Calu3 (cell line): ENCODE data around the gene IKBKG. TPM values are rescaled to one million over a fixed set of nuclear protein-coding genes. Genes with fewer than 3 reads are reported as not detected.
"Not testable (repeated sequence)": the region's sequence is repeated elsewhere in the genome, so short reads cannot be mapped to it uniquely, and the experiment has no call there.

ENCODE experiments used
- BruUV-seq: library from RNA; stranded (reverse); fragments of 400-500 nt; replicated peaks from 2 replicates; lab custom pipeline; 2021; lab: Mats Ljungman, UMichigan
- CTCF ChIA-PET: fragments of 300-600 bp; sonication (Branson Sonifier 250); formaldehyde crosslinking; loops from one replicate; lab custom pipeline; 2022; ENCODE audit warnings: antibody characterized with exemption; lab: Charles Lee
- DNase-seq: peaks from one replicate; pipeline ENCODE4 v3.0.0; 2022
- H3K27ac Mint-ChIP-seq: one replicate; pipeline ENCODE4 v1.8.0; 2022; ENCODE audit warnings: mixed read lengths; ENCODE audit not compliant: unreplicated experiment
- H3K27me3 Mint-ChIP-seq: one replicate; pipeline ENCODE4 v1.8.0; 2022; ENCODE audit warnings: mixed read lengths; ENCODE audit not compliant: unreplicated experiment
- H3K36me3 Mint-ChIP-seq: one replicate; pipeline ENCODE4 v1.8.0; 2022; ENCODE audit warnings: mild to moderate bottlenecking, moderate library complexity, mixed read lengths; ENCODE audit not compliant: insufficient read depth, unreplicated experiment
- H3K4me1 Mint-ChIP-seq: one replicate; pipeline ENCODE4 v1.8.0; 2022; ENCODE audit warnings: mild to moderate bottlenecking, low read depth, mixed read lengths; ENCODE audit not compliant: unreplicated experiment
- H3K4me3 Mint-ChIP-seq: one replicate; pipeline ENCODE4 v1.8.0; 2022; ENCODE audit warnings: mild to moderate bottlenecking, low read depth, moderate library complexity, mixed read lengths; ENCODE audit not compliant: unreplicated experiment
- H3K9me3 Mint-ChIP-seq: one replicate; pipeline ENCODE4 v1.8.0; 2022; ENCODE audit warnings: low read depth, mixed read lengths; ENCODE audit not compliant: unreplicated experiment
- intact Hi-C: fragments of 100-400 bp; cut with micrococcal nuclease; formaldehyde crosslinking; loops from one replicate; pipeline ENCODE4 v1.10.0; 2022; ENCODE audit not compliant: unreplicated experiment
- total RNA-seq: library from RNA; stranded (reverse); gene quantifications from 2 replicates; pipeline ENCODE4 v1.2.3, GENCODE V29; 2022
- TF ChIP-seq, protein P1 (sequence below): fragments of 200-600 bp; IDR thresholded peaks from one replicate; pipeline ENCODE4 v1.8.0; 2022; ENCODE audit warnings: antibody characterized with exemption; ENCODE audit not compliant: unreplicated experiment

IKBKG gene
- total RNA-seq, 1 experiment from 2014 or later: 39.9 TPM

DNA sequence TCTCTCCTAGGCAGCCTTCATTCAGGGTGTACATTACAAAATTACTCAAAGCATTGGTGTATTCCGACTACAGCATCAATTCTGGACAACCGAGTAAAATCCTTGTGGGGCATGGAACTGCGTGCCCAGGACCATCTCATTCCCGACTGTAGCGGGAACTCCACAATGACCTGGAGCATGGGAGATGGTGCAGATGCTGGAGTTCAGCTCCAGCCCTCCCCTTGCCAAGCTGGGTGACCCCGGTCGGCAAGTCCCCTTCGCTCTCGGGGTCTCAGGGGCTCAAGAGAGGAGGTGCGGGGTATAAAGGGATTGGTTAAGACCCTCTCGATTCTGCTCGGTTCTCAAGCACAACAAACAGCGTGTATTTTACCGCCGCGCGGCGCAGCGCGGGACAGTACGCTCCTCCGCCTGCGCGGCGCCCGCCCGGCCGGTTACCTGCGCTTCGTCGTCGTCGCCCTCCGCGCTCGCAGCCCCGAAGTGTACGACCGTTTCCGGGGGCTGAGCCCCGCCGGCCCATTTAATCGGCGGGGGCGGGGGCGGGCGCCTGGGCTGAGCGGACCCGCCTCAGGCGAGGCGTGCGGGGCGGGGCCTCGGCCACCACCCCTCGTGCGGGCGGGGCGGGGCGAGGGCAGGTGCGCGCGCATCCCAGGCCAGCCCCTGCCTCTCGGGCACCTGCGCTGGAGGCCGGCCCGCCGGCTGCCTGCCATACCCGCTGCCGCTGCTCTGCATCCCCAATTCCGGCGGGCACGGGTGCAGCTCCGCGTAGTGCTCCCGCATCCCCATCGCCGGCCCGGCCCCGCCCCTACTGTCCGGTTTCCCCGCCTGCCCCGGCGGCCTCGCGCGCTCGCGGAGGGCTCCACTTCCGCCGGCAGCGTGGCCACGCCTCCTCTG is 821 bp upstream of the IKBKG start, which contains the start of gene G6PD:
G6PD (minus strand) TSS at position 493 of the 891 bp plus-strand sequence. CDS start 691 bp downstream, outside the sequence.
- Mint-ChIP-seq H3K36me3 (peaks cover 68% of the 10 kb centered on the region), H3K9me3 (no peaks in the 10 kb centered on the region), H3K27me3 (no peaks in the 10 kb centered on the region), H3K4me3 (peak within 1 kb of the TSS; percentile 90), H3K4me1 (peaks cover 26% of the 10 kb centered on the region), H3K27ac (peak within 1 kb of the TSS; percentile 96)
- BruUV-seq: TSS peak; percentile 60
- CTCF ChIA-PET: interaction anchor here (0.6 kb wide), 1 partner anchor 463 kb away, joined by 8 read pairs; no protein-coding TSS in a partner anchor
- DNase-seq: peak; percentile 86
- intact Hi-C loops: no loop called here
- TF ChIP-seq, protein P1, sequence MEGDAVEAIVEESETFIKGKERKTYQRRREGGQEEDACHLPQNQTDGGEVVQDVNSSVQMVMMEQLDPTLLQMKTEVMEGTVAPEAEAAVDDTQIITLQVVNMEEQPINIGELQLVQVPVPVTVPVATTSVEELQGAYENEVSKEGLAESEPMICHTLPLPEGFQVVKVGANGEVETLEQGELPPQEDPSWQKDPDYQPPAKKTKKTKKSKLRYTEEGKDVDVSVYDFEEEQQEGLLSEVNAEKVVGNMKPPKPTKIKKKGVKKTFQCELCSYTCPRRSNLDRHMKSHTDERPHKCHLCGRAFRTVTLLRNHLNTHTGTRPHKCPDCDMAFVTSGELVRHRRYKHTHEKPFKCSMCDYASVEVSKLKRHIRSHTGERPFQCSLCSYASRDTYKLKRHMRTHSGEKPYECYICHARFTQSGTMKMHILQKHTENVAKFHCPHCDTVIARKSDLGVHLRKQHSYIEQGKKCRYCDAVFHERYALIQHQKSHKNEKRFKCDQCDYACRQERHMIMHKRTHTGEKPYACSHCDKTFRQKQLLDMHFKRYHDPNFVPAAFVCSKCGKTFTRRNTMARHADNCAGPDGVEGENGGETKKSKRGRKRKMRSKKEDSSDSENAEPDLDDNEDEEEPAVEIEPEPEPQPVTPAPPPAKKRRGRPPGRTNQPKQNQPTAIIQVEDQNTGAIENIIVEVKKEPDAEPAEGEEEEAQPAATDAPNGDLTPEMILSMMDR: no peak

DNA sequence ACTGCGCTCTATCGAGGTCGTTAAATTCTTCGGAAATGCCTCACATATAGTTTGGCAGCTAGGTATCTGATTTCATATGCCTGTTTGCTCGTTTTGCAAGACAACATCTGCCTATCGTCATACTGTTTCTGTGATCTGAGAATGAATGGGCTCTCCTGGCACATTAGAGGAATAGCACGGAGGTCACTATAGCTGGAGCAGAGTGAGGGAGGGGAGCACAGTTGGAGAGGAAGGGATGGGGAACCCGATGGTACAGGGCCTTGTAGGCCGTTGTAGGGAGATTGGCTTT is 552 bp downstream of the IKBKG start:
- DNase-seq: no peak
- H3K4me1 Mint-ChIP-seq: peaks cover 17% of the 10 kb centered on the region
- TF ChIP-seq, protein P1: no peak
- H3K36me3 Mint-ChIP-seq: peaks cover 55% of the 10 kb centered on the region
- H3K9me3 Mint-ChIP-seq: no peaks in the 10 kb centered on the region
- BruUV-seq: no TSS peak
- CTCF ChIA-PET: no interaction called here
- intact Hi-C loops: no loop called here
- no peaks in the 10 kb centered on the region for H3K27me3 Mint-ChIP-seq
- peak overlapping the region; percentile 96 for H3K27ac Mint-ChIP-seq
- peak overlapping the region; percentile 90 for H3K4me3 Mint-ChIP-seq

DNA sequence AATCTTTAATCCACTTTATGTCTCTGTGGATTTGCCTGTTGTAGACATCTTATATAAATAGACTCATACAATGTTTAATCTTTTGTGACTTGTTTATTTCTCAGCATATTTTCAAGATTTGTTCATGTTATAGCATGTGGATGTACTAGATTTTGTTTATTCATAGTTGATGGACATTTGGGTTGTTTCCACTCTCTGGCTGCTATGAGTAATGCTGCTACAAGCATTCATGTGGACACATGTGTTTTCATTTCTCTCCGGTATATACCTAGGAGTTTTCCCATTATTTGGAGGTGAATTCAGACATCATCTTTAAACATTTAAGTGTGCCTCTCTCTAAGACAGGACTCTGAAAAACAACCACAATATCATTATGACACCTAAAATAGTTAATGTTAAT is 2.3 kb downstream of the IKBKG start:
- no peak overlapping the region for H3K27ac Mint-ChIP-seq
- intact Hi-C loops: no loop called here
- peaks cover 60% of the 10 kb centered on the region for H3K36me3 Mint-ChIP-seq
- no peaks in the 10 kb centered on the region for H3K9me3 Mint-ChIP-seq
- BruUV-seq: no TSS peak
- TF ChIP-seq, protein P1: no peak
- DNase-seq: no peak
- CTCF ChIA-PET: no interaction called here
- H3K27me3 Mint-ChIP-seq: no peaks in the 10 kb centered on the region
- H3K4me3 Mint-ChIP-seq: peak overlapping the region; percentile 39
- peaks cover 14% of the 10 kb centered on the region for H3K4me1 Mint-ChIP-seq

DNA sequence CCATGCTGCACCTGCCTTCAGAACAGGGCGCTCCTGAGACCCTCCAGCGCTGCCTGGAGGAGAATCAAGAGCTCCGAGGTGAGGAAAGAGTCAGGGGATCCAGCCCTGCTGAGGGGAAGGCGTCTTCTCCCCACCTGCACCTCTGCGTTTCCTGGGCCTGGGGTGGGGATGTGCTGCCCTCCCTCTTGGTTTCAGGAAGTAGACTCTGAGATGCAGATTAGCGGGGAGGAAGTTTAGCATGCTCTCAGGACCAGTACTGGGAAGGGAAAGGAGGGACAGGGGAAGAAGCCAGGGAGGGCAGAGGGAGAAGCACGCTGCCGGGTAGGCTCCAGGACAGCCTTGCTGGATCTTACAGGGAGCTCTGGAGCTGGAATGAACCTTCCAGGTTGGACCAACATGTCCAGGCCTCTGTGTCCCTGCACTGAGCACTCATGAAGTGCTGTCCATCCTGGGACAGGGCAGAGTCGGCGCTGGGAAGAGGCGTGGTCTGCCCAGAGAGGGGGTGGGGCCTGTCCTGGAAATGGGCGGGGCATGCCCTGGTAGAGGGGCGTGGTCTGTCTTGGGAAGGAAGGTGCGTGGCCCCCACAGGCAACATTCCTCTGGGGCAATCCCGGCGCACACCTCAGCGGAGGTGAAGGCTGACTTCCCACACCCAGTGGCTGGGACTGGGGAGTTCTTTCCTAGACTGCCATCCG is 4.8 kb downstream of the IKBKG start:
- BruUV-seq, H3K27ac Mint-ChIP-seq, H3K4me3 Mint-ChIP-seq, H3K27me3 Mint-ChIP-seq, intact Hi-C loops, H3K9me3 Mint-ChIP-seq, CTCF ChIA-PET, DNase-seq: not testable (repeated sequence)
- H3K36me3 Mint-ChIP-seq: peaks cover 35% of the 10 kb centered on the region
- peaks cover 14% of the 10 kb centered on the region for H3K4me1 Mint-ChIP-seq

DNA sequence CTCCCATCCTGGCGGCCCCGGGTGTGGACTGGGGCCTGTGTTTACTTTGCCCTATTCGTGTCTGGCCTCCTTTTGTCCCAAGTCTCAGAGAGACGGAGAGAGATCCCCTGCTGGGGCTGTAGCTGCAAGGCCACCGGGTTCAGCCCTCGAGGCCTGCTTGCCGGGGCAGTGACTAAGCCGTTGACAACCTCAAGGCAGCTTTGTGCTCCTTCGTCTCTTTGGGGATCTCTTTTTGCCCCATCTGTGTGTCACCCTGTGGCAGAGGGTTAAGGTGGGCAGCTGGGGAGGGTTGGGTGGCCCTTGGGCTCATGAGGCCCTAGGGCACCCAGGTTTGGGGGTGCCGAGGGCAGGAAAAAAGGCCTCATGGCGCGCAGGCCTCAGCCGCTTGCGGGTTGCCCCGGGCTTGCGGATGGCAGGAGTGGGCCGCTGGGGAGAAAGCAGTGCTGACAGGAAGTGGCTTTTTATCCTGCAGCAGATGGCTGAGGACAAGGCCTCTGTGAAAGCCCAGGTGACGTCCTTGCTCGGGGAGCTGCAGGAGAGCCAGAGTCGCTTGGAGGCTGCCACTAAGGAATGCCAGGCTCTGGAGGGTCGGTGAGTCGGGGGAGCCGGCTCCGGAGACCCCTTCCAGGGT is 10.8 kb downstream of the IKBKG start:
- H3K27me3 Mint-ChIP-seq, H3K36me3 Mint-ChIP-seq, intact Hi-C loops, H3K9me3 Mint-ChIP-seq, CTCF ChIA-PET, DNase-seq, H3K4me1 Mint-ChIP-seq, H3K27ac Mint-ChIP-seq, BruUV-seq, H3K4me3 Mint-ChIP-seq: not testable (repeated sequence)

DNA sequence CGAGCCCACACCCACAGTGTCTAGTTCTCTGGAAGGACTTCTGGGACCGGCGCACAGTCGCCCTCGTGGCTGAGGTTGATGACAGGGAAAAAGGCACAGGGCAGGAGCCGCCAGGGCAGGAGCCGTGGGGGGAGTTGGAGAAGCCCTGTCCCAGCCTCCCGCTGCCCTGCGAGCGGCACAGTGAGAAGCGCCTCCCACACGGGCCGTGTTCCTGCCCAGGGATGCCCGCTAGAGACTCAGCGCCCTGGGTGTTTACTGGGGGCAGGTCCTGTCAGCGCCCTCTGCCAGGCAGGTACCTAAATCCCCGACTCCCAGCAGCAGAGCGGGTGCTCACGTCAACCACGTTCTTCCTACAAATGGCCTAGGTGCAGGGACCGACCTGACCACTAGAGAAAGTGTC is 11.5 kb downstream of the IKBKG start:
- H3K36me3 Mint-ChIP-seq, BruUV-seq, H3K27me3 Mint-ChIP-seq, CTCF ChIA-PET, H3K4me1 Mint-ChIP-seq, DNase-seq, intact Hi-C loops, H3K4me3 Mint-ChIP-seq, H3K9me3 Mint-ChIP-seq, H3K27ac Mint-ChIP-seq: not testable (repeated sequence)

DNA sequence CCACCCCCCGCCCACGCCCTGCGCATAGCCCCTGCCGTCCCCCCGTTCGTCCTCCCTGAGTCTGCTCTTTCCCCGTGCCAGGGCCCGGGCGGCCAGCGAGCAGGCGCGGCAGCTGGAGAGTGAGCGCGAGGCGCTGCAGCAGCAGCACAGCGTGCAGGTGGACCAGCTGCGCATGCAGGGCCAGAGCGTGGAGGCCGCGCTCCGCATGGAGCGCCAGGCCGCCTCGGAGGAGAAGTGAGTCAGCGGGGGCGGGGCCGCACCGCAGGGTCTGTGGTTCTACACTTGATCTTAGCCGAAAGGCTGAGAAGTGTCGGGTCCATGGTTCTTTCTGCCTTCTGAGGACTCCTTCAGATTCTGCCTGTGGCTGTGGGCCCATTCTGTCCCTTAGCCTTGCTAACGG is 12.9 kb downstream of the IKBKG start:
- H3K4me3 Mint-ChIP-seq, H3K36me3 Mint-ChIP-seq, H3K4me1 Mint-ChIP-seq, H3K27ac Mint-ChIP-seq, H3K27me3 Mint-ChIP-seq, BruUV-seq, CTCF ChIA-PET, DNase-seq, intact Hi-C loops, H3K9me3 Mint-ChIP-seq: not testable (repeated sequence)
